ENCODE data around the gene ACSS1. TPM values are rescaled to one million over a fixed set of nuclear protein-coding genes. Genes with fewer than 3 reads are reported as not detected.

Gene ACSS1
- total RNA-seq, 1 experiment from 2014 or later = 12.8 TPM

DNA sequence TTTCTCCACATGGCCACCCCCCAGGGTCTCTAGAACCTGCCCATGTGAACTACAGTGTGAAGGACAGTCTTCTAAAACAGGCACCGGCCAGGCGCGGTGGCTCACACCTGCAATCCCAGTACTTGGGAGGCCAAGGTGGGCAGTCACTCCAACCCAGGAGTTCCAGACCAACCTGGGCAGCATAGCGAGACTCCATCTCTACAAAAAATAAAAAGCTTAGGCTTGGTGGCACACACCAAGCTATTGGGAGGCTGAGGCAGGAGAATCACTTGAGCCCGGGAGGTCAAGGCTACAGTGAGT, 13.7 kb downstream of the ACSS1 start:
- Histone ChIP-seq H3K4me1 (replicated peaks; ENCODE audit: insufficient read depth) (peaks cover 19% of the 10 kb centered on the region; the same call in 1 of the 2 replicates), H4K20me1 (ENCODE audit: insufficient read depth) (no peaks in the 10 kb centered on the region), H3K36me3 (ENCODE audit: low read depth) (no peaks in the 10 kb centered on the region), H3K27me3 (ENCODE audit: insufficient read depth, low read depth) (no peaks in the 10 kb centered on the region), H3K4me3 (no peak overlapping the region), H3K9me2 (ENCODE audit: insufficient read depth) (no peaks in the 10 kb centered on the region), H2AFZ (no peak overlapping the region), H3F3A (ENCODE audit: insufficient read depth, low read depth) (peaks cover 7% of the 10 kb centered on the region; the same call in 1 of the 2 replicates), H3K4me2 (no peak overlapping the region), H3K27ac (no peak overlapping the region), H3K9me3 (ENCODE audit: insufficient read depth, low read depth) (no peaks in the 10 kb centered on the region), H3K79me2 (ENCODE audit: low read depth) (no peaks in the 10 kb centered on the region)
- TF ChIP-seq EZH2 (IDR thresholded peaks at IDR 0.05; ENCODE audit: low read depth) (no peak), CTCF (conservative IDR thresholded peaks at IDR 0.05) (no peak)
- intact Hi-C loops (cut with micrococcal nuclease; ENCODE audit: unreplicated experiment) = no loop called here
- ChIA-PET POLR2A (ENCODE audit: unreplicated experiment) (interaction anchor here (0.5 kb wide), 1 partner anchor 393 kb away, joined by 13 read pairs; no protein-coding TSS in a partner anchor), CTCF (interaction anchor here (0.6 kb wide), 1 partner anchor 349 kb away, joined by 16 read pairs; no protein-coding TSS in a partner anchor)
- BruUV-seq (replicated peaks) = no TSS peak
- no peak for DNase-seq

- peak in 1 of 2 experiments; percentile 3 for DNase-seq
- no peaks in the 10 kb centered on the region for H4K20me1 ChIP-seq (ENCODE audit: insufficient read depth)
- no peaks in the 10 kb centered on the region for H3K9me2 ChIP-seq (ENCODE audit: insufficient read depth)
- H3K79me2 ChIP-seq (ENCODE audit: low read depth) = no peaks in the 10 kb centered on the region
- TF ChIP-seq EZH2 (IDR thresholded peaks at IDR 0.05; ENCODE audit: low read depth) = no peak
- TF ChIP-seq CTCF (conservative IDR thresholded peaks at IDR 0.05) = no peak
- H3K27ac ChIP-seq = no peak overlapping the region
- no peak overlapping the region for H3K4me2 ChIP-seq
- H3K4me3 ChIP-seq = no peak overlapping the region
- ChIA-PET CTCF (interaction anchor here (0.5 kb wide), 1 partner anchor 148 kb away, joined by 3 read pairs; no protein-coding TSS in a partner anchor), POLR2A (ENCODE audit: unreplicated experiment) (interaction anchor here (0.5 kb wide), 1 partner anchor 394 kb away, joined by 13 read pairs; no protein-coding TSS in a partner anchor)
- intact Hi-C loops (cut with micrococcal nuclease; ENCODE audit: unreplicated experiment) = no loop called here
- no peak overlapping the region for H2AFZ ChIP-seq
- no TSS peak for BruUV-seq (replicated peaks)
- no peaks in the 10 kb centered on the region for H3K36me3 ChIP-seq (ENCODE audit: low read depth)
- H3K9me3 ChIP-seq (ENCODE audit: insufficient read depth, low read depth) = no peaks in the 10 kb centered on the region
- no peaks in the 10 kb centered on the region for H3K27me3 ChIP-seq (ENCODE audit: insufficient read depth, low read depth)
- peaks cover 7% of the 10 kb centered on the region; the same call in 1 of the 2 replicates for H3F3A ChIP-seq (ENCODE audit: insufficient read depth, low read depth)
- H3K4me1 ChIP-seq (replicated peaks; ENCODE audit: insufficient read depth) = peaks cover 17% of the 10 kb centered on the region; the same call in 1 of the 2 replicates
These were observed 14.3 kb downstream of the ACSS1 start for GRCh38 chr20:25043499-25044260.

- H3K9me2 ChIP-seq (ENCODE audit: insufficient read depth) = no peaks in the 10 kb centered on the region
- H3K27me3 ChIP-seq (ENCODE audit: insufficient read depth, low read depth) = no peaks in the 10 kb centered on the region
- H3K9me3 ChIP-seq (ENCODE audit: insufficient read depth, low read depth) = no peaks in the 10 kb centered on the region
- no peak for TF ChIP-seq EZH2 (IDR thresholded peaks at IDR 0.05; ENCODE audit: low read depth)
- TF ChIP-seq CTCF (conservative IDR thresholded peaks at IDR 0.05) = no peak
- H3K36me3 ChIP-seq (ENCODE audit: low read depth) = no peaks in the 10 kb centered on the region
- no peak overlapping the region for H3K4me2 ChIP-seq
- peaks cover 11% of the 10 kb centered on the region; the same call in 1 of the 2 replicates for H3K4me1 ChIP-seq (replicated peaks; ENCODE audit: insufficient read depth)
- H2AFZ ChIP-seq = no peak overlapping the region
- CTCF ChIA-PET = no interaction called here
- BruUV-seq (replicated peaks) = no TSS peak
- no peak overlapping the region for H3K27ac ChIP-seq
- peaks cover 7% of the 10 kb centered on the region; the same call in 1 of the 2 replicates for H3F3A ChIP-seq (ENCODE audit: insufficient read depth, low read depth)
- H3K4me3 ChIP-seq = no peak overlapping the region
- H4K20me1 ChIP-seq (ENCODE audit: insufficient read depth) = no peaks in the 10 kb centered on the region
- intact Hi-C loops (cut with micrococcal nuclease; ENCODE audit: unreplicated experiment) = no loop called here
- DNase-seq = peak in 1 of 2 experiments; percentile 23
- no peaks in the 10 kb centered on the region for H3K79me2 ChIP-seq (ENCODE audit: low read depth)
- POLR2A ChIA-PET (ENCODE audit: unreplicated experiment) = no interaction called here
These were observed 15.1 kb downstream of the ACSS1 start for GRCh38 chr20:25042531-25043498.
